Ovary (tissue), 9 donors: ENCODE results near the gene NSMCE4A. TPM values are rescaled to one million over a fixed set of nuclear protein-coding genes. Genes with fewer than 3 reads are reported as not detected.

Experiments
- DNase-seq, 5 donors: peaks; one replicate each; pipeline ENCODE4 v3.0.0-alpha.2; 2019 to 2020
- H3K27ac ChIP-seq, 2 donors: fragments of 200-600 bp; one replicate each; pipeline versions ENCODE4 v1.5.1 to v1.8.0; 2019 to 2022
- H3K27me3 ChIP-seq: fragments of 200-600 bp; one replicate; pipeline ENCODE4 v1.8.0; 2022
- H3K36me3 ChIP-seq: fragments of 200-600 bp; sonication (generic); one replicate; pipeline ENCODE4 v1.5.1; 2019
- H3K4me1 ChIP-seq: one replicate; pipeline ENCODE4 v1.8.1; 2013; ENCODE audit warnings: mild to moderate bottlenecking, moderate library complexity; ENCODE audit not compliant: insufficient read depth
- H3K4me3 ChIP-seq: fragments of 200-600 bp; sonication (generic); one replicate; pipeline ENCODE4 v1.5.1; 2017
- H3K9me3 ChIP-seq, 2 donors: fragments of 200-600 bp in 1 of 2; sonication (generic) in 1 of 2; one replicate each; pipeline versions ENCODE4 v1.5.1 to v1.8.1; 2013 to 2019; ENCODE audit warnings: mild to moderate bottlenecking in 1 of 2, moderate library complexity in 1 of 2
- EP300 ChIP-seq: sonication (generic); formaldehyde crosslinking; IDR thresholded peaks from one replicate; pipeline ENCODE4 v1.6.1; 2017; ENCODE audit warnings: antibody characterized with exemption
- POLR2A ChIP-seq: fragments of 450-650 bp; IDR thresholded peaks from one replicate; pipeline ENCODE4 v1.6.1; 2017; ENCODE audit warnings: antibody characterized with exemption, mild to moderate bottlenecking, moderate library complexity
- WGBS, 3 donors: extraction: QIAGEN DNeasy Blood & Tissue Kit in 1 of 3; methylation state at CpG; one replicate each; pipeline versions ENCODE4 v1.1.5 to v1.1.7; 2013 to 2017; 5-methylcytosine and 5-hydroxymethylcytosine counted together
- intact Hi-C, 4 donors: fragments of 100-400 bp; cut with DNase I; formaldehyde crosslinking; loops; one replicate each; pipeline versions ENCODE4 v1.11.0 to v1.15.1; 2022 to 2023
- polyA plus RNA-seq, 2 donors: library from polyadenylated mRNA; stranded (reverse); fragments of 200-250 nt in 1 of 2; fragments of 350-450 nt in 1 of 2; fragmentation: Illumina TruSeq in 1 of 2; extraction: RNeasy Lipid Tissue Mini Kit (QIAGEN cat#74804) in 1 of 2; gene quantifications; one replicate each; pipeline ENCODE4 v1.2.3, GENCODE V29; 2013 to 2014
- total RNA-seq, 7 donors: library from RNA; depleted of rRNA in 2 of 7; stranded (reverse); fragments of >200 nt in 2 of 7; fragmentation: NEBNext Ultra II Directional in 3 of 7; extraction: Animal tissue kit (Norgen Biotek cat#: 25700) in 3 of 7; gene quantifications; one replicate each; pipeline versions ENCODE4 v1.1.0 to v1.2.4, GENCODE V29; 2016 to 2023
- TF ChIP-seq, protein P1 (sequence below), 3 donors: fragments of 450-650 bp in 2 of 3; fragments of 200-600 bp in 1 of 3; IDR thresholded peaks; one replicate each; pipeline versions ENCODE4 v1.5.1 to v1.8.0; 2016 to 2022; ENCODE audit warnings: antibody characterized with exemption in 3 of 3, mild to moderate bottlenecking in 1 of 3
- donor health status: DM: no; HTN: no; CAD: no; lungs with moderate emphysema.
- donor health status: DM: no; HTN: no; CAD: no.
- donor health status: Bipolar disorder and iron deficiency.
- donor health status: DM: yes; HTN: yes; CAD: no.
- donor health status: DM: no; HTN: no; CAD: no.
- donor health status: DM: yes; HTN: yes; CAD: no.

Gene NSMCE4A
- total and polyA plus RNA-seq, 9 donors, result 34.1 to 71.4 (median 43.6) TPM

DNA sequence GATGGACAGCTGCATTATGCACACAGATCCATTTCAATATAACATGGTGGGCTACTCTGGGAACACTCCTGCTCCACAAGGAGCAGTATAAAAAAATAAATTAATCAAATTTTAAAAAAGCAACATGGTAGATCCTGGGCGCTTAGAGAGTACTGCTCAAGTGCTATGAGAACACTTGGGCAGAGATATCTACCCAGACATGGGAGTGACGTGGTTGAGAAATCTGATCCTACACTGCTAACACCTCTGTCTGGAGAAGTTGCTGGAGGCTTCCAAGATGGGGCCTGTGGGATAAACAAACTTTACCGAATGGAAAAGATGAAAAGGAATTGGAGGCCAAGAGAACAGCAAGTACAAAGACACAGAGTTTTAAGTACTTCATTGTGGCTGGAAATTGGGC lies 9.0 kb downstream of the NSMCE4A start:
- no peak for DNase-seq
- 77 to 87% (median 85%) methylated on average over 3 of the region's 3 CpGs for WGBS, 3 donors
- no peaks in the 10 kb centered on the region for H3K27me3 ChIP-seq
- no peak for TF ChIP-seq POLR2A
- TF ChIP-seq, protein P1, sequence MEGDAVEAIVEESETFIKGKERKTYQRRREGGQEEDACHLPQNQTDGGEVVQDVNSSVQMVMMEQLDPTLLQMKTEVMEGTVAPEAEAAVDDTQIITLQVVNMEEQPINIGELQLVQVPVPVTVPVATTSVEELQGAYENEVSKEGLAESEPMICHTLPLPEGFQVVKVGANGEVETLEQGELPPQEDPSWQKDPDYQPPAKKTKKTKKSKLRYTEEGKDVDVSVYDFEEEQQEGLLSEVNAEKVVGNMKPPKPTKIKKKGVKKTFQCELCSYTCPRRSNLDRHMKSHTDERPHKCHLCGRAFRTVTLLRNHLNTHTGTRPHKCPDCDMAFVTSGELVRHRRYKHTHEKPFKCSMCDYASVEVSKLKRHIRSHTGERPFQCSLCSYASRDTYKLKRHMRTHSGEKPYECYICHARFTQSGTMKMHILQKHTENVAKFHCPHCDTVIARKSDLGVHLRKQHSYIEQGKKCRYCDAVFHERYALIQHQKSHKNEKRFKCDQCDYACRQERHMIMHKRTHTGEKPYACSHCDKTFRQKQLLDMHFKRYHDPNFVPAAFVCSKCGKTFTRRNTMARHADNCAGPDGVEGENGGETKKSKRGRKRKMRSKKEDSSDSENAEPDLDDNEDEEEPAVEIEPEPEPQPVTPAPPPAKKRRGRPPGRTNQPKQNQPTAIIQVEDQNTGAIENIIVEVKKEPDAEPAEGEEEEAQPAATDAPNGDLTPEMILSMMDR (IDR thresholded peaks at IDR 0.05), result no peak
- TF ChIP-seq EP300, result no peak
- H3K27ac ChIP-seq, result no peak overlapping the region
- no peaks in the 10 kb centered on the region for H3K9me3 ChIP-seq
- intact Hi-C loops, result no loop called here
- H3K4me3 ChIP-seq, result no peak overlapping the region
- H3K4me1 ChIP-seq, result no peaks in the 10 kb centered on the region
- no peaks in the 10 kb centered on the region for H3K36me3 ChIP-seq

- TF ChIP-seq, protein P1 (IDR thresholded peaks at IDR 0.05), result no peak
- TF ChIP-seq EP300 (no peak), POLR2A (no peak)
- intact Hi-C loops, result no loop called here
- Histone ChIP-seq H3K4me3 (no peak overlapping the region), H3K4me1 (no peaks in the 10 kb centered on the region), H3K27me3 (no peaks in the 10 kb centered on the region), H3K9me3 (no peaks in the 10 kb centered on the region), H3K36me3 (no peaks in the 10 kb centered on the region), H3K27ac (no peak overlapping the region)
- 75 to 93% (median 89%) methylated on average over 2 of the region's 2 CpGs for WGBS, 3 donors
- no peak for DNase-seq
These were observed 13.6 kb downstream of the NSMCE4A start for GRCh38 chr10:121961456-121961855.

DNA sequence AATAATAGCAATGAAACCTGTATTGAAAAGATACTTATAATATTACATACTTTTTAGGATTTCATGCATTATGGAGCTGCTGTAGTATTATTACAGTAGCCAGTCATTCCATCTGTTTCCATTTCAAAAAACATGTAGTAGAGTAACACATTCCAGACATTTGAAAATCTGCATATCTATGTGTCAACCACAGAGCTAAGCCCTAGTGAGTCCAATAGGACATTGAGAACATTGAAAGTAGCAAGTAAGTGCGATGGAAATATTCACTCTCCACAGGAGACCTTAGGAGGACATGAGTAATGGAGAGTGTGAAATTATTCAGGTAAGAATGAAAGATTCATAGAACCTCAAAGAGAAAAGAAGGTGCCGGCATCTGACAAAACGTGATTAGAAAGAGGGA lies 15.3 kb downstream of the NSMCE4A start:
- Histone ChIP-seq H3K9me3 (no peaks in the 10 kb centered on the region), H3K27ac (no peak overlapping the region), H3K27me3 (no peaks in the 10 kb centered on the region), H3K4me3 (no peak overlapping the region), H3K36me3 (no peaks in the 10 kb centered on the region), H3K4me1 (no peaks in the 10 kb centered on the region)
- DNase-seq, result no peak
- intact Hi-C loops, result no loop called here
- TF ChIP-seq, protein P1 (IDR thresholded peaks at IDR 0.05), result no peak
- TF ChIP-seq POLR2A (no peak), EP300 (no peak)
- 85 to 94% (median 92%) methylated on average over 3 of the region's 3 CpGs for WGBS, 3 donors

- no peak for DNase-seq
- TF ChIP-seq EP300, result no peak
- TF ChIP-seq POLR2A, result no peak
- TF ChIP-seq, protein P1 (IDR thresholded peaks at IDR 0.05), result no peak
- no peaks in the 10 kb centered on the region for H3K4me1 ChIP-seq
- H3K27me3 ChIP-seq, result no peaks in the 10 kb centered on the region
- 77 to 88% (median 84%) methylated on average over 7 of the region's 7 CpGs for WGBS, 3 donors
- no peak overlapping the region for H3K27ac ChIP-seq
- H3K4me3 ChIP-seq, result no peak overlapping the region
- intact Hi-C loops, result no loop called here
- no peaks in the 10 kb centered on the region for H3K9me3 ChIP-seq
- H3K36me3 ChIP-seq, result no peaks in the 10 kb centered on the region
These were observed 18.6 kb downstream of the NSMCE4A start for GRCh38 chr10:121956111-121957061.
